Parathyroid adenoma (tissue), 2 donors: ENCODE data around the gene DAD1.
A peak's percentile ranks its signal among the peaks of the same experiment; 100 is the strongest.

Experiments
- H2AFZ ChIP-seq: fragments of 300-600 bp; sonication (generic); one replicate; pipeline ENCODE4 v1.7.0; 2017; ENCODE audit warnings: antibody characterized with exemption, mild to moderate bottlenecking
- H3K27ac ChIP-seq: fragments of 300-600 bp; sonication (generic); one replicate; pipeline ENCODE4 v1.7.0; 2017
- H3K27me3 ChIP-seq: fragments of 300-600 bp; sonication (generic); one replicate; pipeline ENCODE4 v1.7.0; 2017; ENCODE audit warnings: low read length; ENCODE audit not compliant: control insufficient read depth, insufficient read depth
- H3K36me3 ChIP-seq: fragments of 300-600 bp; sonication (generic); one replicate; pipeline ENCODE4 v1.7.0; 2017; ENCODE audit warnings: low read length; ENCODE audit not compliant: control insufficient read depth, insufficient read depth
- H3K4me1 ChIP-seq: fragments of 300-600 bp; sonication (generic); one replicate; pipeline ENCODE4 v1.7.0; 2017; ENCODE audit warnings: control low read depth
- H3K4me2 ChIP-seq: fragments of 300-600 bp; sonication (generic); one replicate; pipeline ENCODE4 v1.7.0; 2017; ENCODE audit warnings: low read length
- H3K4me3 ChIP-seq: fragments of 300-600 bp; sonication (generic); one replicate; pipeline ENCODE4 v1.7.0; 2017; ENCODE audit warnings: low read depth, low read length
- H3K79me2 ChIP-seq: fragments of 300-600 bp; sonication (generic); one replicate; pipeline ENCODE4 v1.7.0; 2017; ENCODE audit warnings: control low read depth
- H3K9ac ChIP-seq: fragments of 300-600 bp; sonication (generic); one replicate; pipeline ENCODE4 v1.7.0; 2017; ENCODE audit warnings: mild to moderate bottlenecking
- H3K9me3 ChIP-seq: fragments of 300-600 bp; sonication (generic); one replicate; pipeline ENCODE4 v1.7.0; 2017; ENCODE audit warnings: low read length; ENCODE audit not compliant: control insufficient read depth
- TF ChIP-seq, protein P1 (sequence below): fragments of 300-600 bp; sonication (generic); IDR thresholded peaks from one replicate; pipeline ENCODE4 v1.7.0; 2017; ENCODE audit warnings: antibody characterized with exemption, mild to moderate bottlenecking
- donor health status: primary hyperparathyroidism.

DAD1 gene

DNA sequence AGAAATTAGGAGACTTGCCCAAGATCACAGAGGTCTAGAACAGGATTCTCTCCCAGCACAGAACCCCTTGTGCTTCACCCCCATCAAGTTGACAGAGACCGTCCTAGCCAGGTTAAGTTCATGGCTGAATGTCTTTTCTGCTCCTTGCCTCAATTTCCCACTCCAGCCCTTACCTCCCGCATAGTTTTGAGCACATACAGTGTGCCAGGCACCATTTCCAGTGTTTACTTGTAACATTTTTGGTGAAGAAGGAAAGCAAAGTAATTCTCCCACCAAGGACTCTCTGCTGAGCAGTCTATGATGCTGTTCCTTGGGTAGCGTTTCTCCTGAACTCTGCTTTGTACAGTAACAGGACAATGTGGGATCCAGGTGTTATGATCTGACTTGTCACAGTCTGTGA lies 10.3 kb upstream of the DAD1 start:
- no peak overlapping the region for H3K9ac ChIP-seq
- TF ChIP-seq, protein P1, sequence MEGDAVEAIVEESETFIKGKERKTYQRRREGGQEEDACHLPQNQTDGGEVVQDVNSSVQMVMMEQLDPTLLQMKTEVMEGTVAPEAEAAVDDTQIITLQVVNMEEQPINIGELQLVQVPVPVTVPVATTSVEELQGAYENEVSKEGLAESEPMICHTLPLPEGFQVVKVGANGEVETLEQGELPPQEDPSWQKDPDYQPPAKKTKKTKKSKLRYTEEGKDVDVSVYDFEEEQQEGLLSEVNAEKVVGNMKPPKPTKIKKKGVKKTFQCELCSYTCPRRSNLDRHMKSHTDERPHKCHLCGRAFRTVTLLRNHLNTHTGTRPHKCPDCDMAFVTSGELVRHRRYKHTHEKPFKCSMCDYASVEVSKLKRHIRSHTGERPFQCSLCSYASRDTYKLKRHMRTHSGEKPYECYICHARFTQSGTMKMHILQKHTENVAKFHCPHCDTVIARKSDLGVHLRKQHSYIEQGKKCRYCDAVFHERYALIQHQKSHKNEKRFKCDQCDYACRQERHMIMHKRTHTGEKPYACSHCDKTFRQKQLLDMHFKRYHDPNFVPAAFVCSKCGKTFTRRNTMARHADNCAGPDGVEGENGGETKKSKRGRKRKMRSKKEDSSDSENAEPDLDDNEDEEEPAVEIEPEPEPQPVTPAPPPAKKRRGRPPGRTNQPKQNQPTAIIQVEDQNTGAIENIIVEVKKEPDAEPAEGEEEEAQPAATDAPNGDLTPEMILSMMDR: no peak
- peaks cover 17% of the 10 kb centered on the region for H3K4me1 ChIP-seq
- H3K9me3 ChIP-seq: no peaks in the 10 kb centered on the region
- H3K4me2 ChIP-seq: peak overlapping the region; percentile 88
- no peak overlapping the region for H2AFZ ChIP-seq
- H3K36me3 ChIP-seq: no peaks in the 10 kb centered on the region
- no peak overlapping the region for H3K27ac ChIP-seq
- no peaks in the 10 kb centered on the region for H3K27me3 ChIP-seq
- peak overlapping the region; percentile 89 for H3K4me3 ChIP-seq
- H3K79me2 ChIP-seq: no peaks in the 10 kb centered on the region

DNA sequence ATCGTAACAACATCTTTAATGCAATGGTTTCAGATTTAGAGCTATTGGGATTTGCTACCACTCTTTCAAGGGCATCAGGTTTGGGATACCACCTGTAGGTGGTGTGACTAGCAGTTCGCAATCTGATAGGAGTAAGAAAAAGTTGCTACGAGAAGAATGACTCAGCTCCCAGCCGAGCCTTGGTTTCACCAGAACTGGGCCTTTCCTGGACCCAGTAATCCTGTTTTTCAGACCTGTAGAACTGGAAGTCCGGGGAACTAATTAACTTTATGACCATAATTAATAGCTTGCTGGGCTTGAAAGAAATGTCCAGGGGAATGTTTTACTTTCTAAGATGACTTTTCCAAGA lies 9.8 kb upstream of the DAD1 start:
- Histone ChIP-seq H3K4me3 (peak overlapping the region; percentile 89), H3K79me2 (no peaks in the 10 kb centered on the region), H3K27ac (peak overlapping the region; percentile 77), H3K9me3 (no peaks in the 10 kb centered on the region), H3K36me3 (no peaks in the 10 kb centered on the region), H3K9ac (peak overlapping the region; percentile 23), H3K4me2 (peak overlapping the region; percentile 88), H2AFZ (peak overlapping the region; percentile 98), H3K4me1 (peaks cover 17% of the 10 kb centered on the region), H3K27me3 (no peaks in the 10 kb centered on the region)
- TF ChIP-seq, protein P1: no peak

DNA sequence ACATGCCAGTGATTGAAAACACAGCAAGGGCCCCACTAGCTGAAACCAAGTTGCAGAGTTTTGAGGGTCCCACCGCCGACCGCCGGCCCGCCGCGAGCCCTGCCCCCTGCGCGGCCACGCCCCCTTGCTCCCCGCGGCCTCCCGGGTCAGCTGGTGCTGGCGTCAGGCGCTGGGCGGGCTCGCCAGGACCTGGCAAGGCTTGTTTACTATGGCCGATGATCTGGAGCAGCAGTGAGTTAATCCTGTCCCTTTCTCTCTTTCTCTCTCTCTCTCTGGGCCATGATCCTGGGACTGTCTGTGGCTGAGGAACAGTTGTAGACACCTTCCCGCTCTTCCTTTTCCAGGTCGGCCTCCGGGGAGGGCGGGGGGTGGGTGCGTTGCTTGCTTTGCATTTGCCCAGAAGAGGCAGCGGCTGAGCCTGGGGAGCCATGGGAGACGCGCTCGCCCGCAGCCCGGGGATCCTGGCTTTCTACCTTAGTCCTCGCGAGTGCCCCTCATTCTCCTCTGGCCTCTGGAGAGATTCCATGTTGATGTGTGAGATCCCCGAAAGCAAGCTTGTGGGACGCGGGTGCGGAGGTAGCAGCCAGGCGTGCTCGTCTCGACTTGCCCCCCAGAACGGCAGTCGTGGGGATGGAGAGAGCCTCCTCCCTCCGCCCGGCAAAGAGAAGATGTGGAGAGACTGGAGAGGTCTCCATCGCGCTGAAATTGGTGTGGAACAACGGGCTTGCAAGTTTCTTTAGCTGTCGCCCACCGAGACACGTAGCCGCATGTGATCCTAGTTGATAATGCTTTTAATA lies 9.3 kb upstream of the DAD1 start, which contains the start of gene ABHD4:
Gene ABHD4 (plus strand): TSS at position 202 of the 797 bp plus-strand sequence. CDS start 7 bp downstream, at position 209.
- no peaks in the 10 kb centered on the region for H3K9me3 ChIP-seq
- H3K9ac ChIP-seq: peak within 1 kb of the TSS; percentile 25
- H3K4me3 ChIP-seq: peak within 1 kb of the TSS; percentile 89
- H3K79me2 ChIP-seq: no peaks in the 10 kb centered on the region
- no peaks in the 10 kb centered on the region for H3K27me3 ChIP-seq
- peak within 1 kb of the TSS; percentile 88 for H3K4me2 ChIP-seq
- H2AFZ ChIP-seq: peak within 1 kb of the TSS; percentile 98
- TF ChIP-seq, protein P1: no peak
- peak within 1 kb of the TSS; percentile 77 for H3K27ac ChIP-seq
- peaks cover 17% of the 10 kb centered on the region for H3K4me1 ChIP-seq
- no peaks in the 10 kb centered on the region for H3K36me3 ChIP-seq

DNA sequence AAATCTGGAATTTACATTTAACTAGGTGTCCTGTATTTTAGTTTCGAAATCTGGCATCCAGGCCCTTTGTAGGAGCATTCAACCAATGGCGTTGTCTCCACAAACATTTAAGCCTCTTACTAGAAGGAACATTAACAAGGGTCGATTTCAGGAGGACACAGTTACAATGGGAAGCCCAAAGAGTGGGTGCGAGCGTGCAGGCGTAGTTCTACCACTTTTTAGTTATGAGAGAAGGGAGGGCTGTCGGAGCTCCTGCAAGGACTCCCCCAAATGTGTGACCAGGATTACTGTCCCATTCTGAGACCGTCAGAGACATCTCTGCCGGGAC lies 8.7 kb upstream of the DAD1 start:
- Histone ChIP-seq H3K4me3 (peak overlapping the region; percentile 89), H3K27ac (peak overlapping the region; percentile 77), H3K79me2 (no peaks in the 10 kb centered on the region), H3K36me3 (no peaks in the 10 kb centered on the region), H3K27me3 (no peaks in the 10 kb centered on the region), H3K4me1 (peaks cover 17% of the 10 kb centered on the region), H2AFZ (peak overlapping the region; percentile 98), H3K9ac (peak overlapping the region; percentile 25), H3K4me2 (peak overlapping the region; percentile 88), H3K9me3 (no peaks in the 10 kb centered on the region)
- TF ChIP-seq, protein P1: no peak

DNA sequence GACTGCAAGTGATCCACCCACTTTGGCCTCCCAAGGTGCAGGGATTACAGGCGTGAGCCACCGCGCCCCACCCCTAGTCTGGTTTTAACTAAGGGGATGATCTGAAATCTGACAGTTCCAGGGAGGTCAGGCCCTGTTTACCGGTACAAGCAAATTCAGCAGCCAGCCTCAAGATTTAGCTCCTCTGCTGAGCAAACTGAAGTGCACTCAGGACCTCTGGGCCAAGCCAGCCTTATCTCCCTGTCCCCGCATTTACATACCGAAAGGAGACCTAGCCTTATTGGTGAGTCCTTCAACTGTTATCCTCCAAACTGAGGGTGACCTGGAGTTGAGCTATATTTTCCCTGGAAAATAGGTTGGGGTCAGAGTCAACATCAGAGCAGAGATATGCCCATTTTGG lies 8.2 kb upstream of the DAD1 start:
- Histone ChIP-seq H3K27ac (no peak overlapping the region), H3K9me3 (no peaks in the 10 kb centered on the region), H3K27me3 (no peaks in the 10 kb centered on the region), H3K4me3 (peak overlapping the region; percentile 89), H3K9ac (no peak overlapping the region), H3K36me3 (no peaks in the 10 kb centered on the region), H3K79me2 (no peaks in the 10 kb centered on the region), H3K4me1 (peaks cover 18% of the 10 kb centered on the region), H3K4me2 (no peak overlapping the region), H2AFZ (peak overlapping the region; percentile 98)
- TF ChIP-seq, protein P1: no peak
